HG03064 (cell line): ENCODE data around the gene ADCY2.
"Not testable (repeated sequence)": the region's sequence is repeated elsewhere in the genome, so short reads cannot be mapped to it uniquely, and the experiment has no call there.

Experiments used
- ATAC-seq: cut with Tn5 transposase; IDR thresholded peaks from one replicate; pipeline ENCODE4 v1.9.1; 2021; ENCODE audit warnings: low read depth; ENCODE audit not compliant: unreplicated experiment

The ADCY2 gene

GRCh38 chr5:7394889-7395431, 978 bp upstream of the ADCY2 start:
- ATAC-seq: no peak

GRCh38 chr5:7395432-7395946, 449 bp upstream of the ADCY2 start:
- ATAC-seq: no peak

GRCh38 chr5:7396713-7397454, 946 bp downstream of the ADCY2 start:
- ATAC-seq: no peak

- no peak for ATAC-seq
These were observed 2.0 kb downstream of the ADCY2 start for GRCh38 chr5:7397937-7398336.

GRCh38 chr5:7398596-7399280, 2.8 kb downstream of the ADCY2 start:
- no peak for ATAC-seq

GRCh38 chr5:7405277-7405676, 9.3 kb downstream of the ADCY2 start:
- no peak for ATAC-seq

- ATAC-seq: no peak
These were observed 15.1 kb downstream of the ADCY2 start for GRCh38 chr5:7410936-7411511.

GRCh38 chr5:7412409-7412808, 16.5 kb downstream of the ADCY2 start:
- ATAC-seq: no peak

GRCh38 chr5:7415123-7415522, 19.2 kb downstream of the ADCY2 start:
- ATAC-seq: no peak

GRCh38 chr5:7415587-7416535, 19.9 kb downstream of the ADCY2 start:
- no peak for ATAC-seq

- ATAC-seq: no peak
These were observed 22.3 kb downstream of the ADCY2 start for GRCh38 chr5:7418276-7418675.

- no peak for ATAC-seq
These were observed 23.4 kb downstream of the ADCY2 start for GRCh38 chr5:7419367-7419766.

GRCh38 chr5:7419846-7420245, 23.9 kb downstream of the ADCY2 start:
- ATAC-seq: no peak

GRCh38 chr5:7420510-7421280, 24.8 kb downstream of the ADCY2 start:
- ATAC-seq: no peak

GRCh38 chr5:7422316-7423106, 26.6 kb downstream of the ADCY2 start:
- ATAC-seq: no peak

GRCh38 chr5:7423231-7423630, 27.3 kb downstream of the ADCY2 start:
- ATAC-seq: not testable (repeated sequence)

- ATAC-seq: no peak
These were observed 29.9 kb downstream of the ADCY2 start for GRCh38 chr5:7425830-7426229.

- no peak for ATAC-seq
These were observed 30.3 kb downstream of the ADCY2 start for GRCh38 chr5:7426284-7426683.

GRCh38 chr5:7434914-7435313, 39.0 kb downstream of the ADCY2 start:
- no peak for ATAC-seq
